ENCODE measurements around the gene RHBDD1. TPM values are rescaled to one million over a fixed set of nuclear protein-coding genes. Genes with fewer than 3 reads are reported as not detected.

RHBDD1 gene
- total RNA-seq, 1 donor from 2014 or later = 3.7 TPM

DNA sequence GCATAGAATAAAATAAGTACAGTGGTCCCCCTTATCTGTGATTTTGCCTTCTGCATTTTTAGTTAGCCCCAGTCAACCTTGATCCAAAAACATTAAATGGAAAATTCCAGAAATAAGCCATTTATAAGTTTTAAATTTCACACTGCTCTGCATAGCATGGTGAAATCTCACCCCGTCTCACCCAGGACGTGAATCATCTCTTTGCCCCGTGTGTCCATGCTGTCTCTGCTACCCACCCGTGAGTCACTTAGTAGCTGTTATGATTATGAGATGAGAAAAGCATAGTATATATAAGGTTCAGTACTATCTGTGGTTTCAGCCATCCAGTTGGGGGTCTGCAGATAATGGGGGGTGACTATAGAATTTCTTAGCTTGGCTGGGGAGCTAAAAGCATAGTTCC, 67.3 kb downstream of the RHBDD1 start:
- Histone ChIP-seq H3K27ac (no peak overlapping the region), H3K36me3 (no peaks in the 10 kb centered on the region), H3K27me3 (no peaks in the 10 kb centered on the region), H3K9me3 (no peaks in the 10 kb centered on the region), H3K4me3 (no peak overlapping the region), H3K4me1 (no peaks in the 10 kb centered on the region)
- DNase-seq (ENCODE audit: low spot score in 2 of 2) = no peak
- intact Hi-C loops (cut with DNase I) = no loop called here
- TF ChIP-seq, protein P1, sequence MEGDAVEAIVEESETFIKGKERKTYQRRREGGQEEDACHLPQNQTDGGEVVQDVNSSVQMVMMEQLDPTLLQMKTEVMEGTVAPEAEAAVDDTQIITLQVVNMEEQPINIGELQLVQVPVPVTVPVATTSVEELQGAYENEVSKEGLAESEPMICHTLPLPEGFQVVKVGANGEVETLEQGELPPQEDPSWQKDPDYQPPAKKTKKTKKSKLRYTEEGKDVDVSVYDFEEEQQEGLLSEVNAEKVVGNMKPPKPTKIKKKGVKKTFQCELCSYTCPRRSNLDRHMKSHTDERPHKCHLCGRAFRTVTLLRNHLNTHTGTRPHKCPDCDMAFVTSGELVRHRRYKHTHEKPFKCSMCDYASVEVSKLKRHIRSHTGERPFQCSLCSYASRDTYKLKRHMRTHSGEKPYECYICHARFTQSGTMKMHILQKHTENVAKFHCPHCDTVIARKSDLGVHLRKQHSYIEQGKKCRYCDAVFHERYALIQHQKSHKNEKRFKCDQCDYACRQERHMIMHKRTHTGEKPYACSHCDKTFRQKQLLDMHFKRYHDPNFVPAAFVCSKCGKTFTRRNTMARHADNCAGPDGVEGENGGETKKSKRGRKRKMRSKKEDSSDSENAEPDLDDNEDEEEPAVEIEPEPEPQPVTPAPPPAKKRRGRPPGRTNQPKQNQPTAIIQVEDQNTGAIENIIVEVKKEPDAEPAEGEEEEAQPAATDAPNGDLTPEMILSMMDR (IDR thresholded peaks at IDR 0.05) = no peak

GRCh38 chr2:226904592-226904991, 68.7 kb downstream of the RHBDD1 start:
- H3K27ac ChIP-seq = no peak overlapping the region
- H3K4me1 ChIP-seq = no peaks in the 10 kb centered on the region
- TF ChIP-seq, protein P1 (IDR thresholded peaks at IDR 0.05) = no peak
- intact Hi-C loops (cut with DNase I) = no loop called here
- H3K27me3 ChIP-seq = no peaks in the 10 kb centered on the region
- no peak overlapping the region for H3K4me3 ChIP-seq
- DNase-seq (ENCODE audit: low spot score in 2 of 2) = no peak
- H3K9me3 ChIP-seq = no peaks in the 10 kb centered on the region
- H3K36me3 ChIP-seq = no peaks in the 10 kb centered on the region

GRCh38 chr2:226905718-226906117, 69.9 kb downstream of the RHBDD1 start:
- intact Hi-C loops (cut with DNase I) = no loop called here
- no peaks in the 10 kb centered on the region for H3K27me3 ChIP-seq
- no peaks in the 10 kb centered on the region for H3K9me3 ChIP-seq
- TF ChIP-seq, protein P1 (IDR thresholded peaks at IDR 0.05) = no peak
- no peak for DNase-seq (ENCODE audit: low spot score in 2 of 2)
- no peak overlapping the region for H3K4me3 ChIP-seq
- no peaks in the 10 kb centered on the region for H3K36me3 ChIP-seq
- H3K4me1 ChIP-seq = no peaks in the 10 kb centered on the region
- no peak overlapping the region for H3K27ac ChIP-seq

DNA sequence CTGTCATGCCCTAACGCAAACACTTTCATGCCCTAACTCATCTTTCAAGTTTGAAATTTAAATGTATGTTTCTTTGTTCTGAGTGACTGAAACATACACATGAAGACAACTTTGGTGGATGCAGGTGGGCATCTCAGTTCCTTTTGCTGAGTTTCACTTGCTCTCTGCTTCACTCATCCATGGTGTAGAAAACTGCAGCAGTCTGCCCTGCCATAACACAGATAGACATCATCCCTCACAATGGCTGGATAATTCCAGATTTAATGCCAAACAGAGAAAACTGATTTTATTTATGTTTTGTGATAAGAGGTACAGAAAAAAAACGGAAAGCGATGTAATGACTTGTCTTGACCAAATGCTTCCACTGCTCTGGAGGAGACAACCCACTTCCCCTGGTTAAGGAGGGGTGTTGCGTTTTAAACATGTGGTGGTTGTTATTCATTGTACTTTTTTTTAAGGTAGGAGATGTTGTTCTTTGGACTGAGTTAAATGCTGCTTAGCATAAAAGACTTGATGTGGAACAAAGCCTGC, 70.4 kb downstream of the RHBDD1 start:
- Histone ChIP-seq H3K36me3 (no peaks in the 10 kb centered on the region), H3K27ac (no peak overlapping the region), H3K4me1 (no peaks in the 10 kb centered on the region), H3K27me3 (no peaks in the 10 kb centered on the region), H3K9me3 (no peaks in the 10 kb centered on the region), H3K4me3 (no peak overlapping the region)
- DNase-seq (ENCODE audit: low spot score in 2 of 2) = no peak
- TF ChIP-seq, protein P1 (IDR thresholded peaks at IDR 0.05) = no peak
- intact Hi-C loops (cut with DNase I) = no loop called here

DNA sequence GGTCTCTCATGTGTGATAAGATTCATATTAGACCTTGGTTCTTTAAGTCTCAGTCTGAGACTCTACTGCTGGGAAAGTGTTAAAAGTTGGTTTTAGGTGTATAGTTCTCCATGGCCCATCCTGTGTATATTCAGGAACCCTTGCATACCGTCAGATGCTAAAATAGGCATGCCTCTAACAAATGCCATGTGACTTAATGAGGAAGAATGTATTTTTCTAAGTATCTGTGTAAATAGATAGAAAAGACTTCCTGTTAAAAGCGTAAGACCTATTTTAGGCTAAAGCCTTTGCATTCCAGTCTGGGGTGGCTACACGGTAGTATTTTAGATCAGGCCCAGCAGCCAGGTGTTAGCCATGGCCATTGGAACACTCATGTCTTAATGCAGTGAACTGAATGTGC, 73.3 kb downstream of the RHBDD1 start:
- Histone ChIP-seq H3K9me3 (no peaks in the 10 kb centered on the region), H3K4me3 (no peak overlapping the region), H3K36me3 (peaks cover under 1 to 6% of the 10 kb centered on the region in 2 donors), H3K27me3 (no peaks in the 10 kb centered on the region), H3K4me1 (no peaks in the 10 kb centered on the region), H3K27ac (no peak overlapping the region)
- TF ChIP-seq, protein P1 (IDR thresholded peaks at IDR 0.05) = no peak
- DNase-seq (ENCODE audit: low spot score in 2 of 2) = no peak
- intact Hi-C loops (cut with DNase I) = no loop called here

- intact Hi-C loops (cut with DNase I) = no loop called here
Observed at GRCh38 chr2:226909836-226910235, 74.0 kb downstream of the RHBDD1 start.

More at GRCh38 chr2:226909836-226910235, 74.0 kb downstream of the RHBDD1 start:
- Histone ChIP-seq H3K27me3 (no peaks in the 10 kb centered on the region), H3K4me1 (no peaks in the 10 kb centered on the region), H3K27ac (no peak overlapping the region), H3K4me3 (no peak overlapping the region), H3K9me3 (no peaks in the 10 kb centered on the region), H3K36me3 (peaks cover 4 to 6% of the 10 kb centered on the region in 2 donors)
- no peak for DNase-seq (ENCODE audit: low spot score in 2 of 2)
- TF ChIP-seq, protein P1 (IDR thresholded peaks at IDR 0.05) = no peak

Measured in ascending aorta (tissue), 2 donors.